CD1c-positive myeloid dendritic cell (primary cell): ENCODE results near the gene PELI2.
A peak's percentile ranks its signal among the peaks of the same experiment; 100 is the strongest.

ENCODE experiments used
- DNase-seq: peaks from one replicate; pipeline ENCODE4 v3.0.0-alpha.2; 2016; ENCODE audit errors: extremely low spot score

Gene PELI2, protein sequence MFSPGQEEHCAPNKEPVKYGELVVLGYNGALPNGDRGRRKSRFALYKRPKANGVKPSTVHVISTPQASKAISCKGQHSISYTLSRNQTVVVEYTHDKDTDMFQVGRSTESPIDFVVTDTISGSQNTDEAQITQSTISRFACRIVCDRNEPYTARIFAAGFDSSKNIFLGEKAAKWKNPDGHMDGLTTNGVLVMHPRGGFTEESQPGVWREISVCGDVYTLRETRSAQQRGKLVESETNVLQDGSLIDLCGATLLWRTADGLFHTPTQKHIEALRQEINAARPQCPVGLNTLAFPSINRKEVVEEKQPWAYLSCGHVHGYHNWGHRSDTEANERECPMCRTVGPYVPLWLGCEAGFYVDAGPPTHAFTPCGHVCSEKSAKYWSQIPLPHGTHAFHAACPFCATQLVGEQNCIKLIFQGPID

DNA sequence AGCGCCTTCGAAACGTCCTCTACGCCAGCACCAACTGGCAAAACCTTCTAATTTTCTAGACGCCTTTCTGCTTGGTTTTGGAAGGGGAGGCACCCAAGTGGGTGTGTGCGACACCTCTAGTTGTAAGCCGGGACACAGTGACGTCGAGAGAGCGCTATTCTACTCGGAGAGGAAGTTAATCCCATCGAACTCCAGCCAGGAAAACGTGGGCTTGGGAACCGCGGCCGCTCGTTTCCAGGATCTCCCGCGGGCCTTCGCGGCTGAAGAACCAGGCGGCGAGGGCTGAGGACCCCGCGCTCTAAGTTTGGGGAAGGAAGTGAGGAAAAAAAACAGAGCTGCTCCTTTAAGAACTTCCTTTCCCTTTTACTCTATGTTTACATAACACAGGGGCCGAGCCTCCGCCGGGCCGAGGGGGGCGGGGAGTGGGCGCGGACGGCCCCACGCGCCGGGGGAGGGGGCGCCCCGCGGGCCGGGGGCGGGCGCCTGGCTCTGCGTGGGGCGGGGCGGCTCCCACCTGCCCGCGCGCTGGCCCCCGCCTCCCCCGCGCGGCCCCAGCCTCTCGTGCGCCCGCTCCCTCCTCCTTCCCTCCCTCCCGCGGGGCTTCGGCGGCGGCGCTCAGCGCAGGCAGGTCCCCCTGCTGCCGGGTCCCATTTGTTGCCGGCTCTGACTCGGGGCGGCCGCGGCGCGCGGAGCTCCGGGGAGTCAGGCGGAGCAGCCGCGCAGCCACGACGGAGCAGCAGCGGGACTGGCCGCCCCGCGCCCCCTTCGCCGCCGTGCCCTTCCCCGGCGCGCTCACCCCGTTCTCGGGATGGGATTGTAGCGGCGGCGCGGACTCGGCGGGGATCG lies at the start of gene PELI2:
Gene PELI2, plus strand, starts transcription at position 647 of the 846 bp plus-strand sequence. CDS start 250 bp downstream, outside the sequence.
- peak; percentile 77 for DNase-seq

GRCh38 chr14:56073799-56074198 lies 44.4 kb upstream of the PELI2 start:
- DNase-seq, result no peak

GRCh38 chr14:56075301-56075700 lies 42.9 kb upstream of the PELI2 start:
- no peak for DNase-seq

- no peak for DNase-seq
Observed at GRCh38 chr14:56081139-56081538, 37.1 kb upstream of the PELI2 start.

DNA sequence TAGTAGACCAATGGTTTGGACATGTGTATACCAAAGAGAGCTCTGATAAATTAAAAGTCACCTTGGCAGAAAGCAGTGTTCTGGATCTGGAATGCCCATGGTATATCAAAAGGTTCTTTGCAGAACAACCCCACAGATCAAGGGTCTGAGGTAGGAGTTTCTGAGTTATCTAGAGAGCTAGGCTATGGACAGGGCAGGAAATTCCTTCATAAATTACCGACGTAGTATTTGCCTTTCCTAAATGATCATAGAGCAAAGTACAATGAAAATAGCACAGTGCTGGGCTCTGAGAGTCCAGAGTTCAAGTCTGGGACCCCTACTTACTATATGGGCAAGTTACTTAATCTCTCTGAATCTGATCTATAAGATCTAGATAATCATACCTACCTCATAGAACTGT lies 35.3 kb upstream of the PELI2 start:
- DNase-seq, result no peak

DNA sequence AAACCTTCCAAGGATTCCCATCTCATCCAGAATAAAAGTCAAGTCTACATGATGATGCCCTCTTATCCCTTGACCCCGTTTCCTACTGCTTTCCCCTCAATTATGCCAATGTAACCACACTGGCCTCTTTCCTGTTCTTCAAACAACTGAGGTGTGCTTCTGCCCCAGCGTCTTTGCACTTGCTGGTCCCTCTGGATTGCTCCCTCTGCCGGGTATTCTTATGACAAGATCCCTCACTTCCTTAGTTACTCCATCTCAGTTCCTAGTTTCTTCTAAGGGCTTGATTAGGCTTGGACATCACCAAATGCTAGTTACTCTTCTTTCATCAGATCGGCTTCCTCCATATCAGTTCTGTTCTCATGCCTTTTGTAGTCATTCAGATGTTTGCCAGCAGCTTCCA lies 32.7 kb upstream of the PELI2 start:
- peak; percentile 10 for DNase-seq

DNA sequence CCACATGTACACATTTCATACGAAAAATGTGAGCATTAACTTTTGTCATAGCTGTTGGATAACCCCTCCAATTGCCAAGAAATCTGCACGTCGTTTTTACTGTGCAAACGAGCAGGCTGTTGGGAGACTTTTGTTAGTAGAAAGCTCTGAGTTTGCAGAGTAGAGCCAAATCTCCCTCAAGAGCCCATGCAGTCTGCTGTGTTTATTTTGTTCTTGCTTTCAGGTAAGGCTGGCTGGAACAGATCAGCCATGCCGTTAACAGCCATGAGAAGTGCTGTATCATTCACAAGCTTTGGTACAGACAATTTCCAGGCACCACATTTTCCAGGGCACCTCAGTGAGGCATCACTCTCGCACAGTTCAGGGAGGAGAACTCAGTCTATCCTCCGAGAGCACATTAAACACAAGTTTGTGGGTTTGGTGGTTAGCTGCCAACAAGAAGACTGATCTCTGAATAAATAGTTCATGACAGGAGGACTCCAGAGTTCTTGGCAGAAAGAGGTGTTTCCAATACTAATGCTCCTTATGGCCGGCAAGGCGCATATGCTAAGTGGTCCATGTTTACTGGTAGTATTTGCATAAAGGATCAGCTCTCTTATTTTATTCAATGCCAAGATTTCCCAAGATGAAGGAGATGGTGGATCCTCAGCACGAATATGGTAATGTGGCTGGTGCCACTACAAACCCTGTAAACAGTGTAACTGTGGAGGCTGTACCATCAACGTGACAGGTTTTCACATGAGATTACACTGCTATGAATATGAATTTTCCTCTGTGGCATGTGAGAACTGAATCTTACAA lies 30.3 kb upstream of the PELI2 start:
- no peak for DNase-seq

DNA sequence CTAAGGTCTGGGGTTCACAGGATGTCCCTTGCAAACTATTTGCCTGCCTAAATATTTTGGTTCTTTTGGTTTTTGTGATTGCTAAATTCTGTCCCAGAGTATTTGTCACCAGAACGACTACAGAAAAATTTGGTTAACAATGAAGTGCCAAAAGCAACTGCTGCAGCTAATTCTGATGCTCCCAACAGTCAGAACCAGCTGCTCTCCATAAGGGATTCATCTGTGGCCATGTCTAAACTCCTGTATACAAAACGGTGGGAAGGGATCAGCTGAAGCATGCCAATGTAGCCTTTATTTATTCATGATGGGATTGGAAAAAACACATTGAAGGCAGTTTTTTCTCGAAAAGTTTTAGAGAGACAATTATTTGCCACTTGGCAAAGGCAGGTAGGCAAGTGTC lies 29.3 kb upstream of the PELI2 start:
- DNase-seq, result no peak

GRCh38 chr14:56092763-56093162 lies 25.4 kb upstream of the PELI2 start:
- DNase-seq, result peak; percentile 76

- DNase-seq, result peak; percentile 26
Observed at GRCh38 chr14:56094076-56094475, 24.1 kb upstream of the PELI2 start.

DNA sequence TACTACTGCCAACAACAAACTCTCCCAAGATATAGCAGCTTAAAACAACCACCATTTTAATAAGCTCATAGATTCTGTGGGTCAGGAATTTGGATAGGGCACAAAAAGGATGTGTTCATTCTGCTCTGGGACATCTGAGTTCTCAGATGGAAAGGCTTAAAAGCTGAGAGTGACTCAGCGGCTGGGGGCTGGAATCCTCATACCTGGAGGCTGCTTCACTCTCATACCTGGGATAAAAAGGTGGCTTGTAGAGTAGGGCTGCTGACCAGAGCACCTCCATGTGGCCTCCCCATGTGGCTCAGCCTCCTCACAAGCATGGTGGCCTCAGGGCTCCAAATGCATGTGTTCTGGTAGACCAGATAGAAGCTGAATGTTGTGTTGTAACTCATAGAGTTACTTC lies 20.2 kb upstream of the PELI2 start:
- no peak for DNase-seq

DNA sequence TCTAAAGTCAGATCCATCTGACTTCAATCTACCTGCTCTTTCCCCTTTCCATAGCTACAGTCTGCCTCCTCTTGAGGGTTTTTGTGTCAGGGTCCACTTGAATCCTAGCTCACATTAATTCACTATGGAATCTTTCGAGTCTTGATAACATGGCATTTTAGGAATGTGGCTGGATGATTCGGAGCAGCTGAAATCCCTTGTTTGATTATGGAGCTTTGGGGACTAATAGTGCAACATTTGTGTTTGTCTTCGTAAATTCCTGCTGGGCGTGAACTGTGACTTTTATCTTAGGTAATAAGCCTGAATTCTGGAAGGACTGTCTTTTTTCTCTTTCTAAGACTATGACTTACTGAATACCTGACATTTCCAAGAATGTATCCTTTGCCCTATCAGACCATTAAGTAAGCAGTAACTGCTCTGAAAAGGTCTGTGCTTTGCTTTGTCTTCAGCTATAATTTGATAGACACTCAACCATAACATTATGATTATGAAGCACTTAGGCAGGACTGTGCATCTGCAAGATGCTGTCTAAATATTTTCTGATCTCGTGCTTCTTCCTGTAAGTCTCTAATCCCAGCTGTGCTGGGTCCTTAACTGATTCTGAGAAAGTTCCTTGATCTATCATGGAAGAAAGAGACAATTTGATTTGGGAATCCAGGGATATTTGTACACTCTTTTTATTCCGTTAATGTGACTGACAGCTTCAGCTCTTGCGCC lies 19.0 kb upstream of the PELI2 start:
- no peak for DNase-seq

GRCh38 chr14:56100556-56100955 lies 17.7 kb upstream of the PELI2 start:
- no peak for DNase-seq

DNA sequence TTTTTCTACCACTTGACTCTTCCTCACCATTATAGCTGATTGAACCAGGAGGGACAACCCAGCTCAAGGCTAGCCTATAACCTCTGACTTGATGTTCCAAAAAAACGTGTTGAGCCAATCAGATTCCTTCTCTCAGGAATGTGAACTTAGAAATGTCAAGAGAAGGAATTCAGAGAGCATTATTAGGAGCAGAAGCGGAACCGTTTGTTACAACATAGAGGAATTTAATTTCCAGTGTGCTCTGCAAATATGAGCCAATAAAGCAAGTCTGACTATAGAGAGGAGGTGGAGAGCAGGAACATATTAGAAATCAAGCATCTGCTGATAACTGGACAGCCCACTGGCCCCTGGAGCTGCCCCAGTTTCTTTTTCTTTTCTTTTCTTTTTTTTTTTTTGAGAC lies 15.3 kb upstream of the PELI2 start:
- DNase-seq, result no peak

- DNase-seq, result no peak
Observed at GRCh38 chr14:56107615-56108014, 10.6 kb upstream of the PELI2 start.

DNA sequence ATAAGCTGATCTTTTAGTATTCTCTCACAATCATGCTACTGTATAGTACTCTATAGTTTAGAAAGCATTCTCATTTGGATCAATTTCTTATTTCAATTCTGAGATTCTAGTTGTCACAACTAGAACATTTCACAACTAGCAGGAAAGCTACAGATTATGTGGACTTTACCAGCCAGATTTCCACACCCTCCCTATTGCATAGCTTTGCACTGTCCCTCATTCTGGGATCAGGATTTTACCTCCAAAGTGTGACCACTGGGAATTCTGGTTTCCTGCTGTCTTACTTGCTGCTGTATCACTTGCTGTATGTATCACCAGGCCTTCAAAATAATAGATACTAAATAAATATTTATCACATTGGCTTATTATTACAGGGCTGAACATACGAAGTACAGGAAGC lies 10.2 kb upstream of the PELI2 start:
- DNase-seq, result no peak

DNA sequence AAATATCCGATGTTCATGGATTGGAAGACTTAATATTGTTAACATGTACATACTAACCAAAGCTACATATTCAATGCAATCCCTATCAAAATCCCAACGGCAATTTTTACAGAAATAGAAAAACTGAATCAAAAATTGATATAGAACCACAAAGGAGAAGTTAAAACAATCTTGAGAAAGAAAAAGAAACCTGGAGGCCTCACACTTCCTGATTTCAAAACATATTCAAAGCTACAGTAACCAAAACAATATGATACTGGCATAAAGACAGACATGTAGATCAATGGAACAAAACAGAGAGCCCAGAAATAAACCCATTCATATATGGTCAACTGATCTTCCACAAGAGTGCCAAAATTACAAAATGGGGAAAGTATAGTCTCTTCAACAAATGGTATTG lies 5.4 kb upstream of the PELI2 start:
- DNase-seq, result peak; percentile 60

GRCh38 chr14:56115334-56115870 lies 2.8 kb upstream of the PELI2 start:
- no peak for DNase-seq

GRCh38 chr14:56115976-56116893 lies 2.0 kb upstream of the PELI2 start:
- DNase-seq, result no peak

GRCh38 chr14:56118611-56119181 lies 485 bp downstream of the PELI2 start:
- DNase-seq, result peak; percentile 54
